Measurements from ENCODE around the gene ECSCR. TPM values are rescaled to one million over a fixed set of nuclear protein-coding genes. Genes with fewer than 3 reads are reported as not detected.

ECSCR gene
- polyA plus RNA-seq, 1 donor from 2014 or later = not detected

DNA sequence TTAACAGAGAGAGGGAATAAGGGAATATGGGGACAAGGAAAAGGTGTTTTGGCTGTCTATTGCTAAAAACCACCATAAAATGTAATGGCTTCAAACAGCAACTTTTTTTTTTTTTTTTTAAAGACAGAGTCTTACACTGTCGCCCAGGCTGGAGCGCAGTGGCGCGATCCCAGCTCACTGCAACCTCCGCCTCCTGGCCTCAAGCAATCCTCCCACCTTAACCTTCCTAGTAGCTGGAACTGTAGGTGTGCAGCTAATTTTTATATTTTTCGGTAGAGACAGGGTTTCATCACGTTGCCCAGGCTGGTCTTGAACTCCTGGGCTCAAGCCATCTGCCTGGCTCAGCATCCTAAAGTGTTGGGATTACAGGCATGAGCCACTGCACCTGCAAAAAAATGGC is 54.4 kb downstream of the ECSCR start:
- TF ChIP-seq SMC3 (conservative IDR thresholded peaks at IDR 0.05; ENCODE audit: poor library complexity) = no peak
- no peak for TF ChIP-seq REST (IDR thresholded peaks at IDR 0.05; ENCODE audit: borderline replicate concordance)
- TF ChIP-seq, protein P1, sequence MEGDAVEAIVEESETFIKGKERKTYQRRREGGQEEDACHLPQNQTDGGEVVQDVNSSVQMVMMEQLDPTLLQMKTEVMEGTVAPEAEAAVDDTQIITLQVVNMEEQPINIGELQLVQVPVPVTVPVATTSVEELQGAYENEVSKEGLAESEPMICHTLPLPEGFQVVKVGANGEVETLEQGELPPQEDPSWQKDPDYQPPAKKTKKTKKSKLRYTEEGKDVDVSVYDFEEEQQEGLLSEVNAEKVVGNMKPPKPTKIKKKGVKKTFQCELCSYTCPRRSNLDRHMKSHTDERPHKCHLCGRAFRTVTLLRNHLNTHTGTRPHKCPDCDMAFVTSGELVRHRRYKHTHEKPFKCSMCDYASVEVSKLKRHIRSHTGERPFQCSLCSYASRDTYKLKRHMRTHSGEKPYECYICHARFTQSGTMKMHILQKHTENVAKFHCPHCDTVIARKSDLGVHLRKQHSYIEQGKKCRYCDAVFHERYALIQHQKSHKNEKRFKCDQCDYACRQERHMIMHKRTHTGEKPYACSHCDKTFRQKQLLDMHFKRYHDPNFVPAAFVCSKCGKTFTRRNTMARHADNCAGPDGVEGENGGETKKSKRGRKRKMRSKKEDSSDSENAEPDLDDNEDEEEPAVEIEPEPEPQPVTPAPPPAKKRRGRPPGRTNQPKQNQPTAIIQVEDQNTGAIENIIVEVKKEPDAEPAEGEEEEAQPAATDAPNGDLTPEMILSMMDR (IDR thresholded peaks at IDR 0.05; ENCODE audit: poor library complexity, severe bottlenecking) = no peak
- no peak for TF ChIP-seq EZH2 (IDR thresholded peaks at IDR 0.05; ENCODE audit: borderline replicate concordance, insufficient read depth, low read length, poor library complexity, severe bottlenecking)
- no peak for TF ChIP-seq EP300 (conservative IDR thresholded peaks at IDR 0.05; ENCODE audit: poor library complexity, severe bottlenecking)
- TF ChIP-seq RAD21 (conservative IDR thresholded peaks at IDR 0.05) = no peak
- no peak for TF ChIP-seq TAF1 (IDR thresholded peaks at IDR 0.05; ENCODE audit: low read depth)
- no peak for TF ChIP-seq MXI1 (conservative IDR thresholded peaks at IDR 0.05; ENCODE audit: poor library complexity, severe bottlenecking)
- TF ChIP-seq POLR2AphosphoS5 (IDR thresholded peaks at IDR 0.05) = no peak
- no peaks in the 10 kb centered on the region for H3K27me3 ChIP-seq (ENCODE audit: insufficient read depth, low read depth, low read length)

GRCh38 chr5:139407517-139407916 is 55.0 kb downstream of the ECSCR start:
- Histone ChIP-seq H3K79me2 (replicated peaks; ENCODE audit: insufficient read depth, low read length) (no peaks in the 10 kb centered on the region), H3K9me2 (ENCODE audit: insufficient read depth, low read length) (no peaks in the 10 kb centered on the region), H3K4me2 (ENCODE audit: low read length) (no peak overlapping the region), H3K27me3 (ENCODE audit: insufficient read depth, low read depth, low read length) (no peaks in the 10 kb centered on the region), H3F3A (ENCODE audit: insufficient read depth, low read length, poor library complexity, severe bottlenecking) (no peaks in the 10 kb centered on the region), H3K9me3 (ENCODE audit: low read length) (no peaks in the 10 kb centered on the region), H4K20me1 (ENCODE audit: insufficient read depth) (no peaks in the 10 kb centered on the region), H3K27ac (ENCODE audit: low read length) (no peak overlapping the region), H3K36me3 (ENCODE audit: insufficient read depth, low read length) (no peaks in the 10 kb centered on the region), H3K9ac (ENCODE audit: low read length) (no peak overlapping the region), H2AFZ (ENCODE audit: low read depth, low read length) (no peak overlapping the region), H3K4me3 (ENCODE audit: low read length) (no peak overlapping the region)
- TF ChIP-seq, protein P1 (IDR thresholded peaks at IDR 0.05; ENCODE audit: poor library complexity, severe bottlenecking) = no peak
- TF ChIP-seq EP300 (conservative IDR thresholded peaks at IDR 0.05; ENCODE audit: poor library complexity, severe bottlenecking) (no peak), POLR2AphosphoS5 (IDR thresholded peaks at IDR 0.05) (no peak), MXI1 (conservative IDR thresholded peaks at IDR 0.05; ENCODE audit: poor library complexity, severe bottlenecking) (no peak), SMC3 (conservative IDR thresholded peaks at IDR 0.05; ENCODE audit: poor library complexity) (no peak), EZH2 (IDR thresholded peaks at IDR 0.05; ENCODE audit: borderline replicate concordance, insufficient read depth, low read length, poor library complexity, severe bottlenecking) (no peak), RAD21 (conservative IDR thresholded peaks at IDR 0.05) (no peak), TAF1 (IDR thresholded peaks at IDR 0.05; ENCODE audit: low read depth) (no peak), REST (IDR thresholded peaks at IDR 0.05; ENCODE audit: borderline replicate concordance) (no peak)

More for the DNA sequence above, 54.4 kb downstream of the ECSCR start:
- Histone ChIP-seq H3K4me2 (ENCODE audit: low read length) (no peak overlapping the region), H4K20me1 (ENCODE audit: insufficient read depth) (no peaks in the 10 kb centered on the region), H2AFZ (ENCODE audit: low read depth, low read length) (no peak overlapping the region), H3K4me3 (ENCODE audit: low read length) (no peak overlapping the region), H3K9me3 (ENCODE audit: low read length) (no peaks in the 10 kb centered on the region), H3K9ac (ENCODE audit: low read length) (no peak overlapping the region), H3K79me2 (replicated peaks; ENCODE audit: insufficient read depth, low read length) (no peaks in the 10 kb centered on the region), H3K36me3 (ENCODE audit: insufficient read depth, low read length) (no peaks in the 10 kb centered on the region), H3K9me2 (ENCODE audit: insufficient read depth, low read length) (no peaks in the 10 kb centered on the region), H3F3A (ENCODE audit: insufficient read depth, low read length, poor library complexity, severe bottlenecking) (no peaks in the 10 kb centered on the region), H3K27ac (ENCODE audit: low read length) (no peak overlapping the region)

Measured in neural cell (in vitro differentiated cells).